GM21367 (cell line): ENCODE measurements around the gene HEATR5B.
"Not testable (repeated sequence)": the region's sequence is repeated elsewhere in the genome, so short reads cannot be mapped to it uniquely, and the experiment has no call there.

ENCODE experiments used
- ATAC-seq: cut with Tn5 transposase; IDR thresholded peaks from one replicate; pipeline ENCODE4 v1.9.1; 2021; ENCODE audit not compliant: unreplicated experiment

The HEATR5B gene

GRCh38 chr2:36982467-36982866 is 101.7 kb downstream of the HEATR5B start:
- ATAC-seq = no peak

- ATAC-seq = no peak
Measured at GRCh38 chr2:36981911-36982310, 102.3 kb downstream of the HEATR5B start.

- not testable (repeated sequence) for ATAC-seq
Measured at GRCh38 chr2:36979007-36979406, 105.2 kb downstream of the HEATR5B start.

GRCh38 chr2:36976065-36976464 is 108.1 kb downstream of the HEATR5B start:
- no peak for ATAC-seq

GRCh38 chr2:36975306-36975705 is 108.9 kb downstream of the HEATR5B start:
- no peak for ATAC-seq

GRCh38 chr2:36973320-36973719 is 110.9 kb downstream of the HEATR5B start:
- ATAC-seq = no peak

- ATAC-seq = no peak
Measured at GRCh38 chr2:36971990-36972389, 112.2 kb downstream of the HEATR5B start.

GRCh38 chr2:36967236-36967876 is 116.8 kb downstream of the HEATR5B start:
- no peak for ATAC-seq

GRCh38 chr2:36966370-36967235 is 117.6 kb downstream of the HEATR5B start, which contains the start of gene STRN:
STRN (minus strand) TSS chr2:36966536; CDS start chr2:36966463, 73 bp downstream.
- ATAC-seq = peak; percentile 98

GRCh38 chr2:36965751-36966369 is 118.3 kb downstream of the HEATR5B start:
- peak; percentile 18 for ATAC-seq

GRCh38 chr2:36965206-36965605 is 119.0 kb downstream of the HEATR5B start:
- ATAC-seq = no peak

- no peak for ATAC-seq
Measured at GRCh38 chr2:36964496-36965058, 119.6 kb downstream of the HEATR5B start.

GRCh38 chr2:36963734-36964133 is 120.4 kb downstream of the HEATR5B start:
- ATAC-seq = no peak

- no peak for ATAC-seq
Measured at GRCh38 chr2:36963106-36963505, 121.1 kb downstream of the HEATR5B start.

GRCh38 chr2:36960773-36961172 is 123.4 kb downstream of the HEATR5B start:
- ATAC-seq = no peak

- no peak for ATAC-seq
Measured at GRCh38 chr2:36960005-36960675, 124.0 kb downstream of the HEATR5B start.

- no peak for ATAC-seq
Measured at GRCh38 chr2:36954977-36955607, 129.1 kb downstream of the HEATR5B start.

- no peak for ATAC-seq
Measured at GRCh38 chr2:36952748-36953197, 131.4 kb downstream of the HEATR5B start.

GRCh38 chr2:36951574-36951973 is 132.6 kb downstream of the HEATR5B start:
- no peak for ATAC-seq

- no peak for ATAC-seq
Measured at GRCh38 chr2:36951027-36951518, 133.1 kb downstream of the HEATR5B start.
